DOHH2 (cell line): ENCODE results near the gene TCOF1.

Experiments
- H3F3A ChIP-seq: fragments of 200-600 bp; sonication (generic), shearing (Covaris generic); 2 replicates; pipeline ENCODE4 v1.6.0; 2016; ENCODE audit warnings: antibody characterized with exemption, mild to moderate bottlenecking; ENCODE audit not compliant: control insufficient read depth, insufficient read depth
- H3K27ac ChIP-seq: fragments of 200-600 bp; sonication (generic); 2 replicates; pipeline ENCODE4 v1.5.1; 2014; ENCODE audit warnings: low read depth, mild to moderate bottlenecking, low read length, moderate library complexity
- H3K27me3 ChIP-seq: fragments of 200-600 bp; sonication (generic); 2 replicates; pipeline ENCODE4 v1.6.1; 2014; ENCODE audit warnings: mild to moderate bottlenecking, low read length, mixed read lengths; ENCODE audit not compliant: control insufficient read depth
- H3K36me3 ChIP-seq: fragments of 200-600 bp; sonication (generic); 2 replicates; pipeline ENCODE4 v1.6.1; 2014; ENCODE audit warnings: mild to moderate bottlenecking, low read length, moderate library complexity, mixed read lengths; ENCODE audit not compliant: control insufficient read depth
- H3K4me1 ChIP-seq: fragments of 200-600 bp; sonication (generic); 2 replicates; pipeline ENCODE4 v1.6.1; 2014; ENCODE audit warnings: mild to moderate bottlenecking, low read length, mixed read lengths; ENCODE audit not compliant: control insufficient read depth
- H3K4me2 ChIP-seq: fragments of 200-600 bp; sonication (generic); 2 replicates; pipeline ENCODE4 v1.6.0; 2014; ENCODE audit warnings: mild to moderate bottlenecking, low read length, moderate library complexity
- H3K4me3 ChIP-seq: fragments of 200-600 bp; sonication (generic); 2 replicates; pipeline ENCODE4 v1.5.1; 2014; ENCODE audit warnings: mild to moderate bottlenecking, low read length, mixed read lengths
- H3K79me2 ChIP-seq: fragments of 200-600 bp; sonication (generic); 2 replicates; pipeline ENCODE4 v1.6.1; 2014; ENCODE audit warnings: mild to moderate bottlenecking, low read length, mixed read lengths; ENCODE audit not compliant: control insufficient read depth
- H3K9me2 ChIP-seq: fragments of 200-600 bp; sonication (generic); replicated peaks from 2 replicates; pipeline ENCODE4 v1.6.1; 2014; ENCODE audit warnings: mild to moderate bottlenecking, low read length, mixed read lengths; ENCODE audit not compliant: control insufficient read depth
- H3K9me3 ChIP-seq: fragments of 200-600 bp; sonication (generic); 2 replicates; pipeline ENCODE4 v1.6.1; 2014; ENCODE audit warnings: antibody characterized with exemption, low read length, mixed read lengths; ENCODE audit not compliant: control insufficient read depth, insufficient read depth
- H4K20me1 ChIP-seq: fragments of 200-600 bp; sonication (generic); 2 replicates; pipeline ENCODE4 v1.6.0; 2014; ENCODE audit warnings: low read depth, mild to moderate bottlenecking, antibody characterized with exemption, low read length, moderate library complexity; ENCODE audit not compliant: control insufficient read depth, insufficient read depth
- EZH2phosphoT487 ChIP-seq: fragments of 200-600 bp; sonication (generic); IDR thresholded peaks from 2 replicates; pipeline ENCODE4 v1.6.1; 2017; ENCODE audit warnings: borderline replicate concordance, mild to moderate bottlenecking, antibody characterized with exemption, low read length, moderate library complexity, mixed read lengths
- TF ChIP-seq, protein P1 (sequence below): fragments of 200-600 bp; sonication (generic); IDR thresholded peaks from one replicate; pipeline ENCODE4 v1.5.1; 2014; ENCODE audit warnings: antibody characterized with exemption, mild to moderate bottlenecking, low read depth, low read length; ENCODE audit not compliant: poor library complexity, severe bottlenecking

The TCOF1 gene

DNA sequence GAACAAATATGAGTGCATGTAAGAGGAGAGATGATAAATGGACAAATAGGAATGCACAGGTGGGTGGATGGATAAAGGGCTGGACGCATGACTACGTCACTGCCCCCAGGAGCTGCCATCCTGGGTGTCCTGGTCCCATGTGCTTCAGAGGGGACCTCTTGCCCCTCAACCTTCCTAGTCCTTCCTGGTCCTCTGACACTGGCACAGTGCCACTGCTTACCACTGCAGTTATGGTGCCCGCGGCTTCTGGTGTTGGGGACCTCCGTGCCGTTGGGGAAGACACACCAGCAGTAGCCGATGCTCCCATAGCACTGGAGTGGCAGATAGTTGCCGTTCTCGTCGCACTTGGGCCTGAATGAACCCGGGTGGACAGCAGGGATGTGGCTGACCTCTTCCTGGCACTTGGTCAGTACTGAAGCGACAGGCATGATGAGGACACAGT is 45.4 kb downstream of the TCOF1 start:
- Histone ChIP-seq H3K9me3 (no peaks in the 10 kb centered on the region), H3K36me3 (peaks cover 100% of the 10 kb centered on the region), H3F3A (peaks cover 74% of the 10 kb centered on the region), H3K79me2 (peaks cover 20% of the 10 kb centered on the region), H3K27ac (no peak overlapping the region), H3K4me1 (peaks cover 44% of the 10 kb centered on the region), H4K20me1 (peaks cover 8% of the 10 kb centered on the region; the same call in 1 of the 2 replicates), H3K4me3 (no peak overlapping the region), H3K4me2 (no peak overlapping the region), H3K9me2 (no peaks in the 10 kb centered on the region), H3K27me3 (no peaks in the 10 kb centered on the region)
- no peak for TF ChIP-seq EZH2phosphoT487
- TF ChIP-seq, protein P1, sequence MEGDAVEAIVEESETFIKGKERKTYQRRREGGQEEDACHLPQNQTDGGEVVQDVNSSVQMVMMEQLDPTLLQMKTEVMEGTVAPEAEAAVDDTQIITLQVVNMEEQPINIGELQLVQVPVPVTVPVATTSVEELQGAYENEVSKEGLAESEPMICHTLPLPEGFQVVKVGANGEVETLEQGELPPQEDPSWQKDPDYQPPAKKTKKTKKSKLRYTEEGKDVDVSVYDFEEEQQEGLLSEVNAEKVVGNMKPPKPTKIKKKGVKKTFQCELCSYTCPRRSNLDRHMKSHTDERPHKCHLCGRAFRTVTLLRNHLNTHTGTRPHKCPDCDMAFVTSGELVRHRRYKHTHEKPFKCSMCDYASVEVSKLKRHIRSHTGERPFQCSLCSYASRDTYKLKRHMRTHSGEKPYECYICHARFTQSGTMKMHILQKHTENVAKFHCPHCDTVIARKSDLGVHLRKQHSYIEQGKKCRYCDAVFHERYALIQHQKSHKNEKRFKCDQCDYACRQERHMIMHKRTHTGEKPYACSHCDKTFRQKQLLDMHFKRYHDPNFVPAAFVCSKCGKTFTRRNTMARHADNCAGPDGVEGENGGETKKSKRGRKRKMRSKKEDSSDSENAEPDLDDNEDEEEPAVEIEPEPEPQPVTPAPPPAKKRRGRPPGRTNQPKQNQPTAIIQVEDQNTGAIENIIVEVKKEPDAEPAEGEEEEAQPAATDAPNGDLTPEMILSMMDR, result no peak

DNA sequence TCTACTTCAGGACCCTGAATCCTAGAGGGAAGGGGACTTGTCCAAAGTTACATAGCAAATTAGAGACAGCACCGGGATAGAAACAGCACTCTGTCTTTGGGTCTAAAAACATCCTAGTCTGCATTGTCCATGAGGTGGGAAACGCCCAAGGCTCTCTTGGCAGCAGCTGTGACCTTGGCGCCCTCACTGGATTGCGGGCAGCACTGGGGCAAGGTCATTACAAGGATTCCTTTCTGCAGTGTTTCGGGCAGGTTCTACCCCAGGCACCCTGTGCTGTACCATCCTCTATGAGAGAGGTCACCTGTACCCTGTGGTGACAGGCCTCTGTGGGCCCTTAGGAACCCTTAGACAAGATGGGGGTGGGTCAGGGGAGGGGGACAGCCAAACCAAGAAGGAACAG is 46.6 kb downstream of the TCOF1 start:
- Histone ChIP-seq H3K9me3 (no peaks in the 10 kb centered on the region), H3F3A (peaks cover 71% of the 10 kb centered on the region), H3K4me3 (no peak overlapping the region), H3K79me2 (peaks cover 32% of the 10 kb centered on the region), H3K36me3 (peaks cover 100% of the 10 kb centered on the region), H3K4me1 (peaks cover 44% of the 10 kb centered on the region), H3K27ac (0 out of 2 replicates have a peak overlapping the region, but pooled peaks have one; percentile 7), H4K20me1 (peaks cover 16% of the 10 kb centered on the region; the same call in 1 of the 2 replicates), H3K4me2 (no peak overlapping the region), H3K9me2 (no peaks in the 10 kb centered on the region), H3K27me3 (no peaks in the 10 kb centered on the region)
- TF ChIP-seq, protein P1, result no peak
- TF ChIP-seq EZH2phosphoT487, result no peak

DNA sequence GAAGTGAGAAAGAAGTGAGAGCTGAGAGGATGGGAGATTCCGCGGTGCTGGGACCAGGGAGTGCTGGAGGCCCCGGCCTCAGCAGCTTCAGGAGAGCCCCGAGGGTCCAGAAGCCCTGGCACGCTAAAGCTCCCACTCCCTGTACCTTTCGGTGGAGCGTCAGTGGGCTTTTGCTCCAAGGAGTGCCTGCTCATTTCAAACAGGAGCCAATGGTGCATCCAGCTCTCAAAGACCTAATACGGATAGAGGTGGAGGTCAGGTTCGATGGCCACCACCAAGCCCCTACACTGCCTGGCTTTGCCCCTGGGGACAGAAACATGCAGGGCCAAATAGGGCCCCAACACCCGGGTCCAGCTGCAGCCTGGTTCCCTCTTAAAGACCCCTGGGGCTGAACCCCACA is 47.0 kb downstream of the TCOF1 start:
- Histone ChIP-seq H3K9me3 (no peaks in the 10 kb centered on the region), H3F3A (peaks cover 67% of the 10 kb centered on the region), H3K4me2 (no peak overlapping the region), H3K9me2 (no peaks in the 10 kb centered on the region), H3K79me2 (peaks cover 36% of the 10 kb centered on the region), H3K36me3 (peaks cover 99% of the 10 kb centered on the region), H3K4me1 (peaks cover 44% of the 10 kb centered on the region), H4K20me1 (peaks cover 16% of the 10 kb centered on the region; the same call in 1 of the 2 replicates), H3K4me3 (no peak overlapping the region), H3K27me3 (no peaks in the 10 kb centered on the region), H3K27ac (no peak overlapping the region)
- TF ChIP-seq EZH2phosphoT487, result no peak
- TF ChIP-seq, protein P1, result no peak
